ENCODE data around the gene SERPINI1. TPM values are rescaled to one million over a fixed set of nuclear protein-coding genes. Genes with fewer than 3 reads are reported as not detected.
A peak's percentile ranks its signal among the peaks of the same experiment; 100 is the strongest.

SERPINI1 gene
- total RNA-seq, 1 experiment from 2014 or later = 8.0 TPM

DNA sequence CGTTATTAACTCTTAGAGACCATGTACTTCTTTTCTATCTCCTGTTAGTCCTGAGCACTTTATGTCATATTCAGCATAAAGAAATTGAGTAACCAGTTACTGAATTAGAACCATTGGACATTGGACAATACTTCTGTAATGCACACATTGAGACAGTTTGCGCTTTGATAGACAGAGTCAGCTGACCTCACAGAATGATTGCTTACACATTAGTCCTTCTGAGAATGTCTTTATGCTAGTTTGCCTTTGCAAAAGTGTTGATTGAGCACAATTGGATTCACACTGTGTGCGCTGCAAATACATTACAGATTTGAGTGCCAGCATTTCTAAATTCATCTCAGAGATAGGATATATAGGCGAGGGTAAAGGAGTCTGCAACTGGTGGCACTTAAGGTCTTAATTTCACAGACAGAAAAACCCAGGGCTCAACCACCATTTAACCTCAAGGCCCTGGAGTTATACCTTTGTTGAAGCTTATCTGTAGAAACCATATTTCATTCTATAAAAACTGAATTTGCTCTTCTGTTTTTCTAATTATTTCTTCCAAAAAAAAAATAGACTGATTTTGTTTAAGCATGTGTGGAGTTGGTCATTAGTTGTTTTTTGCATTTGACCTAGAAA is 3.8 kb downstream of the SERPINI1 start:
- intact Hi-C loops (cut with micrococcal nuclease; ENCODE audit: unreplicated experiment) = loop anchor here (10.0 kb wide), 1 partner anchor 306 kb away; no protein-coding TSS in a partner anchor
- DNase-seq (ENCODE audit: low read depth, low spot score) (no peak), ATAC-seq (no peak)
- BruUV-seq (replicated peaks) = no TSS peak
- Histone ChIP-seq H3K4me3 (ENCODE audit: low read depth in 2 of 2, low read length in 2 of 2) (no peak overlapping the region), H3K27me3 (ENCODE audit: control insufficient read depth, insufficient read depth, low read length) (no peaks in the 10 kb centered on the region), H3K27ac (ENCODE audit: low read length) (no peak overlapping the region), H3K36me3 (ENCODE audit: control insufficient read depth, insufficient read depth, low read length) (no peaks in the 10 kb centered on the region; the same call in 1 of the 2 replicates), H3K4me1 (ENCODE audit: control insufficient read depth, insufficient read depth, low read length) (peaks cover 14% of the 10 kb centered on the region; the same call in 1 of the 2 replicates), H3K9me3 (ENCODE audit: control insufficient read depth, insufficient read depth, low read depth, low read length) (no peaks in the 10 kb centered on the region)
- in situ Hi-C loops (cut with HindIII; ENCODE audit: low pct_unique_long_range_greater_than_20kb, low sequenced_read_pairs) = no loop called here
- TF ChIP-seq POLR2AphosphoS5 (IDR thresholded peaks at IDR 0.05; ENCODE audit: low read depth, low read length) (no peak), SIN3A (IDR thresholded peaks at IDR 0.05; ENCODE audit: borderline replicate concordance, insufficient read depth, low read depth, low read length) (no peak), TCF7L2 (IDR thresholded peaks at IDR 0.05; ENCODE audit: low read depth, low read length) (no peak)
- TF ChIP-seq, protein P1, sequence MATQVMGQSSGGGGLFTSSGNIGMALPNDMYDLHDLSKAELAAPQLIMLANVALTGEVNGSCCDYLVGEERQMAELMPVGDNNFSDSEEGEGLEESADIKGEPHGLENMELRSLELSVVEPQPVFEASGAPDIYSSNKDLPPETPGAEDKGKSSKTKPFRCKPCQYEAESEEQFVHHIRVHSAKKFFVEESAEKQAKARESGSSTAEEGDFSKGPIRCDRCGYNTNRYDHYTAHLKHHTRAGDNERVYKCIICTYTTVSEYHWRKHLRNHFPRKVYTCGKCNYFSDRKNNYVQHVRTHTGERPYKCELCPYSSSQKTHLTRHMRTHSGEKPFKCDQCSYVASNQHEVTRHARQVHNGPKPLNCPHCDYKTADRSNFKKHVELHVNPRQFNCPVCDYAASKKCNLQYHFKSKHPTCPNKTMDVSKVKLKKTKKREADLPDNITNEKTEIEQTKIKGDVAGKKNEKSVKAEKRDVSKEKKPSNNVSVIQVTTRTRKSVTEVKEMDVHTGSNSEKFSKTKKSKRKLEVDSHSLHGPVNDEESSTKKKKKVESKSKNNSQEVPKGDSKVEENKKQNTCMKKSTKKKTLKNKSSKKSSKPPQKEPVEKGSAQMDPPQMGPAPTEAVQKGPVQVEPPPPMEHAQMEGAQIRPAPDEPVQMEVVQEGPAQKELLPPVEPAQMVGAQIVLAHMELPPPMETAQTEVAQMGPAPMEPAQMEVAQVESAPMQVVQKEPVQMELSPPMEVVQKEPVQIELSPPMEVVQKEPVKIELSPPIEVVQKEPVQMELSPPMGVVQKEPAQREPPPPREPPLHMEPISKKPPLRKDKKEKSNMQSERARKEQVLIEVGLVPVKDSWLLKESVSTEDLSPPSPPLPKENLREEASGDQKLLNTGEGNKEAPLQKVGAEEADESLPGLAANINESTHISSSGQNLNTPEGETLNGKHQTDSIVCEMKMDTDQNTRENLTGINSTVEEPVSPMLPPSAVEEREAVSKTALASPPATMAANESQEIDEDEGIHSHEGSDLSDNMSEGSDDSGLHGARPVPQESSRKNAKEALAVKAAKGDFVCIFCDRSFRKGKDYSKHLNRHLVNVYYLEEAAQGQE (IDR thresholded peaks at IDR 0.05; ENCODE audit: insufficient read depth in 1 of 2, low read depth in 2 of 2, low read length in 1 of 2) = no peak
- TF ChIP-seq, protein P2, sequence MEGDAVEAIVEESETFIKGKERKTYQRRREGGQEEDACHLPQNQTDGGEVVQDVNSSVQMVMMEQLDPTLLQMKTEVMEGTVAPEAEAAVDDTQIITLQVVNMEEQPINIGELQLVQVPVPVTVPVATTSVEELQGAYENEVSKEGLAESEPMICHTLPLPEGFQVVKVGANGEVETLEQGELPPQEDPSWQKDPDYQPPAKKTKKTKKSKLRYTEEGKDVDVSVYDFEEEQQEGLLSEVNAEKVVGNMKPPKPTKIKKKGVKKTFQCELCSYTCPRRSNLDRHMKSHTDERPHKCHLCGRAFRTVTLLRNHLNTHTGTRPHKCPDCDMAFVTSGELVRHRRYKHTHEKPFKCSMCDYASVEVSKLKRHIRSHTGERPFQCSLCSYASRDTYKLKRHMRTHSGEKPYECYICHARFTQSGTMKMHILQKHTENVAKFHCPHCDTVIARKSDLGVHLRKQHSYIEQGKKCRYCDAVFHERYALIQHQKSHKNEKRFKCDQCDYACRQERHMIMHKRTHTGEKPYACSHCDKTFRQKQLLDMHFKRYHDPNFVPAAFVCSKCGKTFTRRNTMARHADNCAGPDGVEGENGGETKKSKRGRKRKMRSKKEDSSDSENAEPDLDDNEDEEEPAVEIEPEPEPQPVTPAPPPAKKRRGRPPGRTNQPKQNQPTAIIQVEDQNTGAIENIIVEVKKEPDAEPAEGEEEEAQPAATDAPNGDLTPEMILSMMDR (IDR thresholded peaks at IDR 0.05) = no peak
- CTCF ChIA-PET = no interaction called here
- POLR2A ChIA-PET = no interaction called here

DNA sequence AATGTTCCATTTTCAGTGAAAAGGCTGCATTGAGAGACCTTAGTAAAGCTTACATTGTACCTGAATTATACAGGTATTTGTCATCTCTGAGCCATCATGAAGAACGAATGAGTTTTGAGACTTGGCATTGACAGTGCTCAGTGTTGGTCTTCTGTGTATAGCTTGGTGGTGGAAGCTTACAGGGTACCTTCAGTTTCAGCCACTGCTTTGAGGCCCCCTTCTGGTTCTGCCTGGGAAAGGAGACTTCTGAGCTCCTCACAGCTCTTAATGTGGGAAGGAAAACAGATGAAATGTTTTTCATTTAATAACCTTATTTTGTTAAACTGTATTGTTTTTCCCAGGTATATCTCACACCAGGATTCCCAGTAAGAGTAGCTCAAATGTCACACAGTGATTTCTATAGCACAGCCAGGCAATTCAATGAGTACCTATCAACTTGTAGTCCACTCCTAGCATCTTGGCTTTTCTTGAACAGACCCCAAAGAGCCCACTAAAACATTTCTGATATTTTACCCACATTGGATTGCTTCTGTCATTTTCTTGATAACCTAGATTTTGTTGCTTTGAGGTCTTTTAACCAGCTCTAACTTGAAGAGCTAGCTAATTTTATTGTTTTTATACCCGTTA is 5.6 kb downstream of the SERPINI1 start:
- CTCF ChIA-PET = interaction anchor here (0.6 kb wide), 1 partner anchor 321 kb away, joined by 3 read pairs; no protein-coding TSS in a partner anchor
- no peaks in the 10 kb centered on the region; the same call in 1 of the 2 replicates for H3K36me3 ChIP-seq (ENCODE audit: control insufficient read depth, insufficient read depth, low read length)
- no peaks in the 10 kb centered on the region for H3K9me3 ChIP-seq (ENCODE audit: control insufficient read depth, insufficient read depth, low read depth, low read length)
- in situ Hi-C loops (cut with HindIII; ENCODE audit: low pct_unique_long_range_greater_than_20kb, low sequenced_read_pairs) = no loop called here
- H3K27ac ChIP-seq (ENCODE audit: low read length) = no peak overlapping the region
- no peaks in the 10 kb centered on the region for H3K27me3 ChIP-seq (ENCODE audit: control insufficient read depth, insufficient read depth, low read length)
- intact Hi-C loops (cut with micrococcal nuclease; ENCODE audit: unreplicated experiment) = no loop called here
- ATAC-seq = peak; percentile 98
- TF ChIP-seq, protein P2 (IDR thresholded peaks at IDR 0.05) = peak; percentile 77
- no peak for TF ChIP-seq TCF7L2 (IDR thresholded peaks at IDR 0.05; ENCODE audit: low read depth, low read length)
- no TSS peak for BruUV-seq (replicated peaks)
- no peak for DNase-seq (ENCODE audit: low read depth, low spot score)
- POLR2A ChIA-PET = no interaction called here
- H3K4me3 ChIP-seq (ENCODE audit: low read depth in 2 of 2, low read length in 2 of 2) = no peak overlapping the region
- H3K4me1 ChIP-seq (ENCODE audit: control insufficient read depth, insufficient read depth, low read length) = peaks cover 13% of the 10 kb centered on the region; the same call in 1 of the 2 replicates
